ENCODE measurements around the gene IRX3. TPM values are rescaled to one million over a fixed set of nuclear protein-coding genes. Genes with fewer than 3 reads are reported as not detected.

The IRX3 gene
- total and polyA plus RNA-seq, 2 donors (not counting 1 experiment from before 2014, with no cell fraction given) = 0.22 to 0.33 TPM

GRCh38 chr16:54283725-54284318 is 2.8 kb downstream of the IRX3 start:
- peaks cover 59% of the 10 kb centered on the region for H3K27me3 ChIP-seq (ENCODE audit: control insufficient read depth, insufficient read depth, low read length)
- no peak overlapping the region for H3K27ac ChIP-seq (ENCODE audit: insufficient read depth, low read length)
- H3K9me3 ChIP-seq (ENCODE audit: control insufficient read depth, insufficient read depth, low read depth, low read length) = no peaks in the 10 kb centered on the region
- peak overlapping the region in 1 of 4 experiments; percentile 2 for H3K4me3 ChIP-seq (replicated peaks in 1 of 4; ENCODE audit: control extremely low read depth in 1 of 4, insufficient read depth in 1 of 4, low read depth in 3 of 4, low read length in 4 of 4)
- H3K36me3 ChIP-seq (ENCODE audit: control insufficient read depth, insufficient read depth, low read length) = no peaks in the 10 kb centered on the region
- no peaks in the 10 kb centered on the region for H4K20me1 ChIP-seq (ENCODE audit: control insufficient read depth, extremely low read depth, insufficient read depth, low read length)
- no peaks in the 10 kb centered on the region for H3K4me1 ChIP-seq (ENCODE audit: control insufficient read depth, extremely low read depth, insufficient read depth, low read length)
- no peak overlapping the region for H2AFZ ChIP-seq (ENCODE audit: low read length)
- TF ChIP-seq CTCF (conservative IDR thresholded peaks at IDR 0.05 in 1 of 2, IDR thresholded peaks at IDR 0.05 in 1 of 2; ENCODE audit: low read depth in 1 of 2, low read length in 2 of 2) (no peak), EZH2 (IDR thresholded peaks at IDR 0.05; ENCODE audit: low read length, missing control alignments) (peak; percentile 77)
- H3K9ac ChIP-seq (ENCODE audit: insufficient read depth, low read length) = no peak overlapping the region
- DNase-seq (ENCODE audit: low read depth in 2 of 2) = no peak
- H3K79me2 ChIP-seq (ENCODE audit: control insufficient read depth, insufficient read depth, low read length) = no peaks in the 10 kb centered on the region
- H3K4me2 ChIP-seq (ENCODE audit: extremely low read depth, insufficient read depth, low read length) = no peak overlapping the region

GRCh38 chr16:54282928-54283724 is 3.5 kb downstream of the IRX3 start:
- H3K36me3 ChIP-seq (ENCODE audit: control insufficient read depth, insufficient read depth, low read length) = no peaks in the 10 kb centered on the region
- H3K9me3 ChIP-seq (ENCODE audit: control insufficient read depth, insufficient read depth, low read depth, low read length) = no peaks in the 10 kb centered on the region
- H3K9ac ChIP-seq (ENCODE audit: insufficient read depth, low read length) = no peak overlapping the region
- H3K27me3 ChIP-seq (ENCODE audit: control insufficient read depth, insufficient read depth, low read length) = peaks cover 55% of the 10 kb centered on the region
- H3K4me1 ChIP-seq (ENCODE audit: control insufficient read depth, extremely low read depth, insufficient read depth, low read length) = no peaks in the 10 kb centered on the region
- DNase-seq (ENCODE audit: low read depth in 2 of 2) = no peak
- TF ChIP-seq EZH2 (IDR thresholded peaks at IDR 0.05; ENCODE audit: low read length, missing control alignments) = peak; percentile 89
- TF ChIP-seq CTCF (conservative IDR thresholded peaks at IDR 0.05 in 1 of 2, IDR thresholded peaks at IDR 0.05 in 1 of 2; ENCODE audit: low read depth in 1 of 2, low read length in 2 of 2) = no peak
- no peaks in the 10 kb centered on the region for H3K79me2 ChIP-seq (ENCODE audit: control insufficient read depth, insufficient read depth, low read length)
- H2AFZ ChIP-seq (ENCODE audit: low read length) = no peak overlapping the region
- no peak overlapping the region for H3K27ac ChIP-seq (ENCODE audit: insufficient read depth, low read length)
- no peak overlapping the region for H3K4me2 ChIP-seq (ENCODE audit: extremely low read depth, insufficient read depth, low read length)
- no peak overlapping the region for H3K4me3 ChIP-seq (replicated peaks in 1 of 4; ENCODE audit: control extremely low read depth in 1 of 4, insufficient read depth in 1 of 4, low read depth in 3 of 4, low read length in 4 of 4)
- no peaks in the 10 kb centered on the region for H4K20me1 ChIP-seq (ENCODE audit: control insufficient read depth, extremely low read depth, insufficient read depth, low read length)

GRCh38 chr16:54282202-54282927 is 4.2 kb downstream of the IRX3 start:
- Histone ChIP-seq H3K79me2 (ENCODE audit: control insufficient read depth, insufficient read depth, low read length) (no peaks in the 10 kb centered on the region), H3K4me3 (replicated peaks in 1 of 4; ENCODE audit: control extremely low read depth in 1 of 4, insufficient read depth in 1 of 4, low read depth in 3 of 4, low read length in 4 of 4) (no peak overlapping the region), H3K27me3 (ENCODE audit: control insufficient read depth, insufficient read depth, low read length) (peaks cover 50% of the 10 kb centered on the region), H3K27ac (ENCODE audit: insufficient read depth, low read length) (no peak overlapping the region), H3K9ac (ENCODE audit: insufficient read depth, low read length) (no peak overlapping the region), H3K4me2 (ENCODE audit: extremely low read depth, insufficient read depth, low read length) (peak overlapping the region; percentile 59), H4K20me1 (ENCODE audit: control insufficient read depth, extremely low read depth, insufficient read depth, low read length) (no peaks in the 10 kb centered on the region), H2AFZ (ENCODE audit: low read length) (no peak overlapping the region), H3K9me3 (ENCODE audit: control insufficient read depth, insufficient read depth, low read depth, low read length) (no peaks in the 10 kb centered on the region), H3K36me3 (ENCODE audit: control insufficient read depth, insufficient read depth, low read length) (no peaks in the 10 kb centered on the region), H3K4me1 (ENCODE audit: control insufficient read depth, extremely low read depth, insufficient read depth, low read length) (no peaks in the 10 kb centered on the region)
- TF ChIP-seq CTCF (conservative IDR thresholded peaks at IDR 0.05 in 1 of 2, IDR thresholded peaks at IDR 0.05 in 1 of 2; ENCODE audit: low read depth in 1 of 2, low read length in 2 of 2) (peak; percentile 26 to 48), EZH2 (IDR thresholded peaks at IDR 0.05; ENCODE audit: low read length, missing control alignments) (no peak)
- DNase-seq (ENCODE audit: low read depth in 2 of 2) = peak in 1 of 2 donors; percentile 13
